Parathyroid adenoma (tissue), 2 donors: ENCODE results near the gene BACE2.

Experiments used
- H2AFZ ChIP-seq: fragments of 300-600 bp; sonication (generic); one replicate; pipeline ENCODE4 v1.7.0; 2017; ENCODE audit warnings: antibody characterized with exemption, mild to moderate bottlenecking
- H3K27ac ChIP-seq: fragments of 300-600 bp; sonication (generic); one replicate; pipeline ENCODE4 v1.7.0; 2017
- H3K27me3 ChIP-seq: fragments of 300-600 bp; sonication (generic); one replicate; pipeline ENCODE4 v1.7.0; 2017; ENCODE audit warnings: low read length; ENCODE audit not compliant: control insufficient read depth, insufficient read depth
- H3K36me3 ChIP-seq: fragments of 300-600 bp; sonication (generic); one replicate; pipeline ENCODE4 v1.7.0; 2017; ENCODE audit warnings: low read length; ENCODE audit not compliant: control insufficient read depth, insufficient read depth
- H3K4me1 ChIP-seq: fragments of 300-600 bp; sonication (generic); one replicate; pipeline ENCODE4 v1.7.0; 2017; ENCODE audit warnings: control low read depth
- H3K4me2 ChIP-seq: fragments of 300-600 bp; sonication (generic); one replicate; pipeline ENCODE4 v1.7.0; 2017; ENCODE audit warnings: low read length
- H3K4me3 ChIP-seq: fragments of 300-600 bp; sonication (generic); one replicate; pipeline ENCODE4 v1.7.0; 2017; ENCODE audit warnings: low read depth, low read length
- H3K79me2 ChIP-seq: fragments of 300-600 bp; sonication (generic); one replicate; pipeline ENCODE4 v1.7.0; 2017; ENCODE audit warnings: control low read depth
- H3K9ac ChIP-seq: fragments of 300-600 bp; sonication (generic); one replicate; pipeline ENCODE4 v1.7.0; 2017; ENCODE audit warnings: mild to moderate bottlenecking
- H3K9me3 ChIP-seq: fragments of 300-600 bp; sonication (generic); one replicate; pipeline ENCODE4 v1.7.0; 2017; ENCODE audit warnings: low read length; ENCODE audit not compliant: control insufficient read depth
- TF ChIP-seq, protein P1 (sequence below): fragments of 300-600 bp; sonication (generic); IDR thresholded peaks from one replicate; pipeline ENCODE4 v1.7.0; 2017; ENCODE audit warnings: antibody characterized with exemption, mild to moderate bottlenecking
- donor health status: primary hyperparathyroidism.

The BACE2 gene

DNA sequence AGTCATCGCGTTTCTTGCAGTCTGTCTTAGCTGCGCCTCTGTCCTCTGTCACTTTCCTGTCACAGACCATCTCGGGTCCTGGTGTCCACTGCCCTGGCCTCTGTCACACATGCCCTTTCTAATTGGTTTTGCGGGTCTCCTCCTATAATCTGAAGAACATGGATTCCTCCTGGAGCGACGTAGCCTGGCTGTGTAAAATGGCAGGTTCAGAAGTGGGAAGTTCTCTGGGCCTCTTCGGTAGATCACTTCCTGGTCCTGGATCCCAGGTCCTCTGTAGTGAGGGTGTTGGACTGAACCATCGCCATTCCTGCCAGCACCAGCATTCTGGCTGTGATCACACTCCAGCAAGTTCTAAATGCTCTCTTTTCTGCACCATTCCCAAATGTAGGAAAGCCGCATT lies 149.5 kb downstream of the BACE2 start:
- TF ChIP-seq, protein P1, sequence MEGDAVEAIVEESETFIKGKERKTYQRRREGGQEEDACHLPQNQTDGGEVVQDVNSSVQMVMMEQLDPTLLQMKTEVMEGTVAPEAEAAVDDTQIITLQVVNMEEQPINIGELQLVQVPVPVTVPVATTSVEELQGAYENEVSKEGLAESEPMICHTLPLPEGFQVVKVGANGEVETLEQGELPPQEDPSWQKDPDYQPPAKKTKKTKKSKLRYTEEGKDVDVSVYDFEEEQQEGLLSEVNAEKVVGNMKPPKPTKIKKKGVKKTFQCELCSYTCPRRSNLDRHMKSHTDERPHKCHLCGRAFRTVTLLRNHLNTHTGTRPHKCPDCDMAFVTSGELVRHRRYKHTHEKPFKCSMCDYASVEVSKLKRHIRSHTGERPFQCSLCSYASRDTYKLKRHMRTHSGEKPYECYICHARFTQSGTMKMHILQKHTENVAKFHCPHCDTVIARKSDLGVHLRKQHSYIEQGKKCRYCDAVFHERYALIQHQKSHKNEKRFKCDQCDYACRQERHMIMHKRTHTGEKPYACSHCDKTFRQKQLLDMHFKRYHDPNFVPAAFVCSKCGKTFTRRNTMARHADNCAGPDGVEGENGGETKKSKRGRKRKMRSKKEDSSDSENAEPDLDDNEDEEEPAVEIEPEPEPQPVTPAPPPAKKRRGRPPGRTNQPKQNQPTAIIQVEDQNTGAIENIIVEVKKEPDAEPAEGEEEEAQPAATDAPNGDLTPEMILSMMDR, result no peak
- no peak overlapping the region for H3K9ac ChIP-seq
- no peaks in the 10 kb centered on the region for H3K4me1 ChIP-seq
- H3K9me3 ChIP-seq, result no peaks in the 10 kb centered on the region
- H3K79me2 ChIP-seq, result no peaks in the 10 kb centered on the region
- H3K27me3 ChIP-seq, result no peaks in the 10 kb centered on the region
- no peaks in the 10 kb centered on the region for H3K36me3 ChIP-seq
- no peak overlapping the region for H2AFZ ChIP-seq
- no peak overlapping the region for H3K4me3 ChIP-seq
- H3K4me2 ChIP-seq, result no peak overlapping the region
- no peak overlapping the region for H3K27ac ChIP-seq

DNA sequence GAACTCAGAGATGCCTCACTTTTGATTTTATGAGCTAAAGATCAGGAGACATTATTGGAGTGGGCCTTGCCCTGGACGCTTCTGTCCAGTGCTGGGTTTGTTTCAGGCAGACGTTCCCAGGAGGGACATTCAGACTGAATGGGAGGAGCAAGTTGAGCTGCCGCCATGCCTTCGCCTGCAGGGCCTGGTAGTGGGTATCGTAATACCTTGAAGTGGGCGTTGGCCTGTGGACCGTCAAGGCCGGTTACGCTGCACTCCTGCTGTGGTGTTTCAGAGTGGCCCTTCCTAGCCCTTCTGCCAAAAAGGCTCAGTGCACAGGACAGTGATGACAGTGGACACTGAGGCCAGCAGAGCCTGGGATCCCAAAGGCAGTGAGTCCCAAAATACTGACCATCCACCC lies 150.3 kb downstream of the BACE2 start:
- Histone ChIP-seq H3K27me3 (no peaks in the 10 kb centered on the region), H3K4me3 (no peak overlapping the region), H2AFZ (no peak overlapping the region), H3K79me2 (no peaks in the 10 kb centered on the region), H3K4me1 (no peaks in the 10 kb centered on the region), H3K27ac (no peak overlapping the region), H3K9ac (no peak overlapping the region), H3K9me3 (no peaks in the 10 kb centered on the region), H3K36me3 (no peaks in the 10 kb centered on the region), H3K4me2 (no peak overlapping the region)
- TF ChIP-seq, protein P1, result no peak

DNA sequence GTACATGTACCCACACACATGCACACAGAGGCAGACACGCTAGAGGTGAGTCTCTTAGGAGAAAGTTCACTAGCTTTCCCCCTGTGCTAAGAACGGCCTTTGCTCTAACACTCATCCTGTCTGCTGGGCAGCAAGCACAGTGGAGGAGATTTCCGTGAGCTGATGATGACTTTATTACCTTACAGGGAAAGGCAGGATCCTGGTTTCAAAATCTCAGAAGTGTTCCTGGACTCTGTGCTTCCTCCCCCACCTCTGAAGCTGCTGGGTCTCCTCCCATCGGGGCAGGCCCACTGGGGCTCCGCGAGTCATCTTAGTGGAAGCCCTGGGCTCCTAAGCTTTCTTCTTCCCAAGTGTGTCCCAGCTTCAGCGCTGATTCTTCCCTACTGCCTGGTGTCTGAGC lies 151.3 kb downstream of the BACE2 start:
- H3K27me3 ChIP-seq, result no peaks in the 10 kb centered on the region
- no peak overlapping the region for H2AFZ ChIP-seq
- H3K4me2 ChIP-seq, result no peak overlapping the region
- H3K36me3 ChIP-seq, result no peaks in the 10 kb centered on the region
- no peak overlapping the region for H3K27ac ChIP-seq
- TF ChIP-seq, protein P1, result no peak
- no peaks in the 10 kb centered on the region for H3K79me2 ChIP-seq
- H3K9ac ChIP-seq, result no peak overlapping the region
- no peaks in the 10 kb centered on the region for H3K9me3 ChIP-seq
- H3K4me1 ChIP-seq, result no peaks in the 10 kb centered on the region
- H3K4me3 ChIP-seq, result no peak overlapping the region

DNA sequence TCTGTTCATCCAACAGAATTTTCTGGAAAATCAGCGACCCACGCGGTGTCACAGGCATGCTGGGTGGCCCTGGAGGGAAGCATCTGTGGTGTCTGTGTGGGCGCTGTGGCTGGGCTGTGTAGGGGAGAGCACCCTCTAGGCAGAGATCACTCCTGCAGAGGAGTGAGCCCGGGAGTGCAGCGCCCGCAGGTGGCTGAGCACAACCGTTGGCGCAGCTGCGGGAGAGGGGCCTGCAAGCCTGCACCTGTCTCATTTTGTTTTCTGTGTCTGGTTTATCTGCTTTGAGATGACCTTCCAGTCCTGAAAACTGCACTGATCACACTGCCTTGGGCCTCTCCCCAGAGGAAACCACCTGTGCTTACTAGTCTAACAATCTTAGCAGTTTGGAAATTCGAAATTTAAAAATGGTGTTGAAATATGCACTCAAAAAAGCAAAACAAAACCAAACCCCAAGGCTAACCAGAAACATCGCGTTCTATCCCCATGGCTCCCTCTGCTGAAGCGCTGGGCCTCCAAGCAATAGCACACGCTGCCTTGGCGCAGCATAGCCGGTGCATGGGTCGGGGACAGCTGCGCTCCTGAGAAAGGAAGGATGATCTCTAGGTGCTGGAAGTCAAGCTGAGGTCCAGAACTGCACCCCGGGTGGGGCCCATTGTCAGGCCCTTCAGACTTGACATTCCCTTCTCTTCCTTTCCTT lies 153.4 kb downstream of the BACE2 start:
- Histone ChIP-seq H3K9ac (no peak overlapping the region), H2AFZ (no peak overlapping the region)
- TF ChIP-seq, protein P1, result no peak

DNA sequence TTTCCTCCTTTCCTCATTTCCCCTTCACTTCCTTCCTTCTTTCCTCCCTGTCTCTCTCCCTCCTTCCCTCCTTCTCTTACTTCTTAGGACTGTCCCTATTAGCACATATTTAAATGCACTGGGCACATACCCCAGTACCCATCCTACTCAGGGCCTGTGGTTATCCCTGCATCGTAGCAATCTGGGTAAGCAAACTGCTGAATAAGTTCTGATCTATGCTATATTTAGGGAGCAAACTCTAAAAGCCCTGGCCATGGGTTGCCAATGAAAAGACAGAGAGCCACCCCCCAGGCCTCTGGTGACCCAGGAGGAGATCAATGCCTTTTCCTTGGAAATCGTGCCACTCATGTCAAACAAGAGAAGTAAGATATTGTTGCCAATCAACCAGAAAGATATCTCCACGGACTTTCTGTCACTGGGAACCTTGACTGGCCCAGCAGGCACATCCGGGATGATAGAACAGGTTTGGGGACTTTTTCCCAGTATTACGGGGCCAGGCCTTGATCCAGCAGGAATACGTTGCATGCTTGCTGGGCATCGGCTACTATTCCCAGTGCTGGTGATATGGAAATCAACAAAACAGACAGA lies 154.0 kb downstream of the BACE2 start:
- no peaks in the 10 kb centered on the region for H3K9me3 ChIP-seq
- no peaks in the 10 kb centered on the region for H3K4me1 ChIP-seq
- no peaks in the 10 kb centered on the region for H3K79me2 ChIP-seq
- H3K27ac ChIP-seq, result no peak overlapping the region
- H2AFZ ChIP-seq, result no peak overlapping the region
- H3K36me3 ChIP-seq, result no peaks in the 10 kb centered on the region
- H3K4me2 ChIP-seq, result no peak overlapping the region
- H3K4me3 ChIP-seq, result no peak overlapping the region
- no peak overlapping the region for H3K9ac ChIP-seq
- TF ChIP-seq, protein P1, result no peak
- no peaks in the 10 kb centered on the region for H3K27me3 ChIP-seq

More for the DNA sequence above, 153.4 kb downstream of the BACE2 start:
- Histone ChIP-seq H3K27ac (no peak overlapping the region), H3K36me3 (no peaks in the 10 kb centered on the region), H3K9me3 (no peaks in the 10 kb centered on the region), H3K4me2 (no peak overlapping the region), H3K4me3 (no peak overlapping the region), H3K27me3 (no peaks in the 10 kb centered on the region), H3K4me1 (no peaks in the 10 kb centered on the region), H3K79me2 (no peaks in the 10 kb centered on the region)
